Keratinocyte (primary cell): Measurements from ENCODE around the gene SPOP. TPM values are rescaled to one million over a fixed set of nuclear protein-coding genes. Genes with fewer than 3 reads are reported as not detected.

Experiments used
- DNase-seq: peaks from one replicate; pipeline ENCODE4 v3.0.0-alpha.2; 2011; ENCODE audit warnings: low read depth, missing footprints, low spot score
- FAIRE-seq: peaks from 2 replicates; lab custom pipeline; 2011; peaks lifted over from hg19 to GRCh38; lab: Jason Lieb, UNC
- H2AFZ ChIP-seq: 2 replicates; pipeline ENCODE4 v1.6.0; 2012; ENCODE audit warnings: low read length, control low read depth, inconsistent platforms; ENCODE audit not compliant: control insufficient read depth
- H3K27ac ChIP-seq: 2 replicates; pipeline ENCODE4 v1.5.1; 2011; ENCODE audit warnings: low read length; ENCODE audit not compliant: control insufficient read depth, insufficient read depth
- H3K27me3 ChIP-seq: 3 replicates; pipeline ENCODE4 v1.6.0; 2011; ENCODE audit warnings: low read length; ENCODE audit not compliant: control insufficient read depth, insufficient read depth; ENCODE audit errors: extremely low read depth
- H3K36me3 ChIP-seq, 2 experiments: 2 replicates in 1 of 2; 3 replicates in 1 of 2; pipeline ENCODE4 v1.5.1; 2011; ENCODE audit warnings: low read length in 2 of 2, mild to moderate bottlenecking in 1 of 2; ENCODE audit not compliant: control insufficient read depth in 2 of 2, insufficient read depth in 2 of 2; ENCODE audit errors: extremely low read depth in 1 of 2
- H3K4me1 ChIP-seq: 3 replicates; pipeline ENCODE4 v1.5.1; 2011; ENCODE audit warnings: low read length; ENCODE audit not compliant: control insufficient read depth, insufficient read depth; ENCODE audit errors: extremely low read depth
- H3K4me2 ChIP-seq: 3 replicates; pipeline ENCODE4 v1.6.0; 2011; ENCODE audit warnings: low read depth, low read length; ENCODE audit not compliant: control insufficient read depth, insufficient read depth; ENCODE audit errors: extremely low read depth
- H3K4me3 ChIP-seq, 3 experiments: fragments of 200-600 bp in 1 of 3; sonication (generic) in 1 of 3; 2 replicates in 2 of 3; 3 replicates in 1 of 3; pipeline ENCODE4 v1.5.1; 2011 to 2016; ENCODE audit warnings: low read length in 3 of 3, mild to moderate bottlenecking in 3 of 3, control low read depth in 2 of 3, inconsistent platforms in 1 of 3, low read depth in 1 of 3, mixed read lengths in 1 of 3, mixed run types in 1 of 3, moderate library complexity in 1 of 3; ENCODE audit not compliant: control insufficient read depth in 2 of 3, insufficient read depth in 2 of 3; ENCODE audit errors: extremely low read depth in 1 of 3
- H3K79me2 ChIP-seq: 2 replicates; pipeline ENCODE4 v1.6.0; 2012; ENCODE audit warnings: low read length; ENCODE audit not compliant: control insufficient read depth, insufficient read depth
- H3K9ac ChIP-seq: 3 replicates; pipeline ENCODE4 v1.6.0; 2011; ENCODE audit warnings: low read length; ENCODE audit not compliant: control insufficient read depth, insufficient read depth; ENCODE audit errors: extremely low read depth
- H3K9me1 ChIP-seq: 3 replicates; pipeline ENCODE4 v1.6.0; 2011; ENCODE audit warnings: low read length; ENCODE audit not compliant: control insufficient read depth, insufficient read depth; ENCODE audit errors: extremely low read depth
- H3K9me3 ChIP-seq: 2 replicates; pipeline ENCODE4 v1.5.1; 2012; ENCODE audit warnings: low read depth, low read length; ENCODE audit not compliant: control insufficient read depth
- H4K20me1 ChIP-seq: 3 replicates; pipeline ENCODE4 v1.6.0; 2011; ENCODE audit warnings: low read length; ENCODE audit not compliant: control insufficient read depth, insufficient read depth; ENCODE audit errors: extremely low read depth
- EZH2 ChIP-seq: IDR thresholded peaks from one replicate; pipeline ENCODE4 v1.6.1; 2012; ENCODE audit warnings: inconsistent platforms, mild to moderate bottlenecking, low read length, moderate library complexity
- dilution Hi-C: fragments of 300-500 bp; cut with MboI; formaldehyde crosslinking; loops from one replicate; pipeline ENCODE4 v1.7.0; 2020; ENCODE audit warnings: low sequenced_read_pairs; ENCODE audit not compliant: extremely low pct_ligation_motif_present
- polyA plus RNA-seq, 5 experiments: library from polyadenylated mRNA; depleted of rRNA in 3 of 5; stranded (reverse) in 3 of 5; stranded (forward) in 1 of 5; unstranded in 1 of 5; fragments of >200 nt; gene quantifications; 1 replicate in 1 of 5; 2 replicates in 3 of 5; 3 replicates in 1 of 5; pipeline versions ENCODE4 v1.2.1 to v1.2.3, GENCODE V29; 2011 to 2012; ENCODE audit warnings: missing spikeins in 2 of 5, low read depth in 1 of 5, low replicate concordance in 1 of 5
- TF ChIP-seq, protein P1 (sequence below), 3 experiments: IDR thresholded peaks in 1 of 3; conservative IDR thresholded peaks in 1 of 3; optimal IDR thresholded peaks in 1 of 3; 2 replicates in 2 of 3; 3 replicates in 1 of 3; pipeline versions ENCODE3 to v1.5.1; 2011; ENCODE audit warnings: low read length in 3 of 3, mild to moderate bottlenecking in 3 of 3, moderate library complexity in 2 of 3, control low read depth in 1 of 3, inconsistent platforms in 1 of 3; ENCODE audit not compliant: insufficient read depth in 2 of 3; ENCODE audit errors: extremely low read depth in 1 of 3

Gene SPOP
- polyA plus RNA-seq, 1 donor (not counting 4 experiments of a cell fraction or from before 2014, with no cell fraction given) = 27.5 TPM

DNA sequence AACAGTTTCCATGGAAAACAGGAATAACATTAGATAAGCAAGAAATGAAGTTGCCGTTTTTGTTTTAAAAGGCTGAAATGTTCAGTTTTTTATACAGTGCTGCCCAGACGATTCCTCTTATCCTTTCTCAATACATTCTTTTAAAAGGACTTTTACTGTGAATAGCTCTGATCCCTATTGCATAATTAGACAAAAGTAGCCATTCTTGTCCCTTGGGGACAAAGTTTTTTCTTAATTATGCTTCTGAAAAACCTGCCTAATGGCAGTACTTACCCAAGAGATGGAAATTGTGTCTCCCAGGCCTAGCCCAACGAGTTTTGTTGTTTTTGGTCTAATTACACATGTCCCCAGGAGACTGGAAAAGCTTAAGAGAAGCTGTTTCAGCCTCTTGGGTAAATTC lies 74.7 kb downstream of the SPOP start:
- Histone ChIP-seq H3K4me3 (no peak overlapping the region), H3K9me3 (no peaks in the 10 kb centered on the region), H2AFZ (no peak overlapping the region), H3K79me2 (no peaks in the 10 kb centered on the region), H3K36me3 (peaks cover 12 to 19% of the 10 kb centered on the region in 2 experiments), H3K4me1 (peaks cover 7% of the 10 kb centered on the region), H3K27me3 (no peaks in the 10 kb centered on the region), H3K9me1 (no peaks in the 10 kb centered on the region), H3K27ac (no peak overlapping the region), H4K20me1 (no peaks in the 10 kb centered on the region), H3K4me2 (no peak overlapping the region), H3K9ac (no peak overlapping the region)
- dilution Hi-C loops = no loop called here
- TF ChIP-seq, protein P1, sequence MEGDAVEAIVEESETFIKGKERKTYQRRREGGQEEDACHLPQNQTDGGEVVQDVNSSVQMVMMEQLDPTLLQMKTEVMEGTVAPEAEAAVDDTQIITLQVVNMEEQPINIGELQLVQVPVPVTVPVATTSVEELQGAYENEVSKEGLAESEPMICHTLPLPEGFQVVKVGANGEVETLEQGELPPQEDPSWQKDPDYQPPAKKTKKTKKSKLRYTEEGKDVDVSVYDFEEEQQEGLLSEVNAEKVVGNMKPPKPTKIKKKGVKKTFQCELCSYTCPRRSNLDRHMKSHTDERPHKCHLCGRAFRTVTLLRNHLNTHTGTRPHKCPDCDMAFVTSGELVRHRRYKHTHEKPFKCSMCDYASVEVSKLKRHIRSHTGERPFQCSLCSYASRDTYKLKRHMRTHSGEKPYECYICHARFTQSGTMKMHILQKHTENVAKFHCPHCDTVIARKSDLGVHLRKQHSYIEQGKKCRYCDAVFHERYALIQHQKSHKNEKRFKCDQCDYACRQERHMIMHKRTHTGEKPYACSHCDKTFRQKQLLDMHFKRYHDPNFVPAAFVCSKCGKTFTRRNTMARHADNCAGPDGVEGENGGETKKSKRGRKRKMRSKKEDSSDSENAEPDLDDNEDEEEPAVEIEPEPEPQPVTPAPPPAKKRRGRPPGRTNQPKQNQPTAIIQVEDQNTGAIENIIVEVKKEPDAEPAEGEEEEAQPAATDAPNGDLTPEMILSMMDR (optimal IDR thresholded peaks at IDR 0.05 in 1 of 3, IDR thresholded peaks at IDR 0.05 in 1 of 3, conservative IDR thresholded peaks at IDR 0.05 in 1 of 3; ENCODE audit: extremely low read depth in 1 of 3, insufficient read depth in 2 of 3, low read length in 3 of 3) = no peak
- TF ChIP-seq EZH2 = no peak
- DNase-seq = no peak
- FAIRE-seq = no peak

DNA sequence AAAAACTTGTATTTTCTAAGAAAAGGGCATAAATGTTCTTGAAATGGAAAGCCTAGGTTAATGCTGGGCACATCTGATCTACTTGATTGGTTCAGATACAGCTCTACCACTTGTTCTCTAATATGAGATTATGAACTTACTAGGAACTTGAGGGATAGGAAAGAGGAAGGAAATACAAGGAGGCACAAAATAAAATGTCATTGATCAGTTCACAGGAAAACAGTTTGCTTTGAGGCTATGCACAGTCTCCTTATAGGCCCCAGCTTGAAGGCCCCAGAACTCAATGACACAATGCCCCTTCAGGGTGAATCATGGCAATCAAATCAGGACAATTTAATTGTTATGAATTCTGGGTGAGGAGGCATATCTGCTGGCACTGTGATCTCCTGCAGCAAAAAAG lies 75.1 kb downstream of the SPOP start:
- TF ChIP-seq EZH2 = no peak
- TF ChIP-seq, protein P1 (optimal IDR thresholded peaks at IDR 0.05 in 1 of 3, IDR thresholded peaks at IDR 0.05 in 1 of 3, conservative IDR thresholded peaks at IDR 0.05 in 1 of 3; ENCODE audit: extremely low read depth in 1 of 3, insufficient read depth in 2 of 3, low read length in 3 of 3) = no peak
- no peak for DNase-seq
- Histone ChIP-seq H3K4me3 (no peak overlapping the region), H3K9me3 (no peaks in the 10 kb centered on the region), H2AFZ (no peak overlapping the region), H3K9ac (no peak overlapping the region), H3K27ac (no peak overlapping the region), H3K9me1 (no peaks in the 10 kb centered on the region), H3K27me3 (no peaks in the 10 kb centered on the region), H3K36me3 (peaks cover 12 to 19% of the 10 kb centered on the region in 2 experiments), H4K20me1 (no peaks in the 10 kb centered on the region), H3K79me2 (no peaks in the 10 kb centered on the region), H3K4me1 (peaks cover 7% of the 10 kb centered on the region), H3K4me2 (no peak overlapping the region)
- FAIRE-seq = no peak
- dilution Hi-C loops = no loop called here
